Measurements from ENCODE around the gene PTPRR. TPM values are rescaled to one million over a fixed set of nuclear protein-coding genes. Genes with fewer than 3 reads are reported as not detected.

The PTPRR gene
- total and polyA plus RNA-seq, 10 of the 15 experiments (the other 5 are each of a cell fraction or from before 2014, with no cell fraction given), result 0.14 to 3.1 (median 0.42) TPM

- ChIA-PET CTCF (no interaction called here), RAD21 (ENCODE audit: unreplicated experiment) (no interaction called here), SMC1A (ENCODE audit: uncharacterized antibody, unreplicated experiment) (no interaction called here), POLR2A (no interaction called here)
- no peaks in the 10 kb centered on the region for H3K9me3 ChIP-seq (replicated peaks; ENCODE audit: control insufficient read depth, insufficient read depth, low read length)
- no peak for TF ChIP-seq ZNF274 (IDR thresholded peaks at IDR 0.05; ENCODE audit: insufficient read depth, insufficient read length)
- TF ChIP-seq CREM (IDR thresholded peaks at IDR 0.05; ENCODE audit: low read depth), result no peak
- TF ChIP-seq ESRRA (IDR thresholded peaks at IDR 0.05; ENCODE audit: low read length), result no peak
- no peak for TF ChIP-seq TAF1 (IDR thresholded peaks at IDR 0.05; ENCODE audit: borderline replicate concordance, low read depth, low read length)
- no peak for TF ChIP-seq RELA (IDR thresholded peaks at IDR 0.05; ENCODE audit: borderline replicate concordance, partially characterized antibody)
- TF ChIP-seq BHLHE40 (IDR thresholded peaks at IDR 0.05; ENCODE audit: borderline replicate concordance in 1 of 2, low read depth in 2 of 2, low read length in 1 of 2), result no peak
- TF ChIP-seq, protein P1, sequence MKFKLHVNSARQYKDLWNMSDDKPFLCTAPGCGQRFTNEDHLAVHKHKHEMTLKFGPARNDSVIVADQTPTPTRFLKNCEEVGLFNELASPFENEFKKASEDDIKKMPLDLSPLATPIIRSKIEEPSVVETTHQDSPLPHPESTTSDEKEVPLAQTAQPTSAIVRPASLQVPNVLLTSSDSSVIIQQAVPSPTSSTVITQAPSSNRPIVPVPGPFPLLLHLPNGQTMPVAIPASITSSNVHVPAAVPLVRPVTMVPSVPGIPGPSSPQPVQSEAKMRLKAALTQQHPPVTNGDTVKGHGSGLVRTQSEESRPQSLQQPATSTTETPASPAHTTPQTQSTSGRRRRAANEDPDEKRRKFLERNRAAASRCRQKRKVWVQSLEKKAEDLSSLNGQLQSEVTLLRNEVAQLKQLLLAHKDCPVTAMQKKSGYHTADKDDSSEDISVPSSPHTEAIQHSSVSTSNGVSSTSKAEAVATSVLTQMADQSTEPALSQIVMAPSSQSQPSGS (IDR thresholded peaks at IDR 0.05; ENCODE audit: low read length), result no peak
- TF ChIP-seq SREBF1 (IDR thresholded peaks at IDR 0.05; ENCODE audit: low read length), result no peak
- no peak for TF ChIP-seq NFYB (IDR thresholded peaks at IDR 0.05; ENCODE audit: insufficient read depth, low read depth, low read length)
- no peak for TF ChIP-seq ZNF622 (IDR thresholded peaks at IDR 0.05)
- no peak for TF ChIP-seq JUND (IDR thresholded peaks at IDR 0.05; ENCODE audit: low read depth, low read length)
- no peak for TF ChIP-seq SPI1 (IDR thresholded peaks at IDR 0.05; ENCODE audit: borderline replicate concordance, insufficient read depth, low read depth, low read length)
- TF ChIP-seq ZBTB4 (CRISPR knock-in tag; IDR thresholded peaks at IDR 0.05), result no peak
- no peak for TF ChIP-seq ZSCAN29 (IDR thresholded peaks at IDR 0.05)
- 17% methylated on average over 3 of the region's 3 CpGs for WGBS (ENCODE audit: insufficient coverage, insufficient replicate concordance, low lambda C conversion rate, missing lambda C conversion rate)
- no peak overlapping the region for H3K9ac ChIP-seq (ENCODE audit: control insufficient read depth, insufficient read depth, low read length)
- intact Hi-C loops (cut with micrococcal nuclease; ENCODE audit: unreplicated experiment) (no loop called here), in situ Hi-C loops (cut with MboI) (no loop called here)
- H3K27ac ChIP-seq (ENCODE audit: control insufficient read depth, insufficient read depth), result no peak overlapping the region
- no peaks in the 10 kb centered on the region for H3K79me2 ChIP-seq (ENCODE audit: control insufficient read depth, insufficient read depth, low read length)
- no peaks in the 10 kb centered on the region for H4K20me1 ChIP-seq (ENCODE audit: control insufficient read depth, insufficient read depth)
- DNase-seq (ENCODE audit: low read depth, low spot score) (no peak), FAIRE-seq (no peak), ATAC-seq (no peak)
- H3K27me3 ChIP-seq (replicated peaks in 1 of 2; ENCODE audit: control insufficient read depth in 2 of 2, insufficient read depth in 2 of 2, low read length in 1 of 2), result no peaks in the 10 kb centered on the region
- H3K36me3 ChIP-seq (ENCODE audit: control insufficient read depth in 2 of 2, insufficient read depth in 2 of 2, low read length in 1 of 2), result no peaks in the 10 kb centered on the region
- no peak overlapping the region for H3K4me3 ChIP-seq
- H3K4me1 ChIP-seq (ENCODE audit: control insufficient read depth, insufficient read depth, low read length), result no peaks in the 10 kb centered on the region
- H2AFZ ChIP-seq (ENCODE audit: control insufficient read depth, low read depth, low read length), result no peak overlapping the region
- no TSS peak for BruUV-seq (replicated peaks)
- no peak overlapping the region for H3K4me2 ChIP-seq (ENCODE audit: control insufficient read depth, insufficient read depth)
These were observed 208.7 kb downstream of the PTPRR start for GRCh38 chr12:70711831-70712230.
